Measurements from ENCODE around the gene SIK3.

The SIK3 gene

GRCh38 chr11:117000014-117000737 lies 98.1 kb downstream of the SIK3 start:
- no peak for DNase-seq

GRCh38 chr11:116997071-116997470 lies 101.2 kb downstream of the SIK3 start:
- no peak for DNase-seq

- DNase-seq = no peak
Observed at GRCh38 chr11:116994195-116994594, 104.0 kb downstream of the SIK3 start.

- DNase-seq = no peak
Observed at GRCh38 chr11:116993599-116993998, 104.6 kb downstream of the SIK3 start.

- no peak for DNase-seq
Observed at GRCh38 chr11:116991491-116991890, 106.7 kb downstream of the SIK3 start.

- no peak for DNase-seq
Observed at GRCh38 chr11:116990811-116991210, 107.4 kb downstream of the SIK3 start.

- no peak for DNase-seq
Observed at GRCh38 chr11:116990061-116990473, 108.2 kb downstream of the SIK3 start.

- no peak for DNase-seq
Observed at GRCh38 chr11:116989184-116989583, 109.0 kb downstream of the SIK3 start.

GRCh38 chr11:116986521-116987105 lies 111.6 kb downstream of the SIK3 start:
- no peak for DNase-seq

- no peak for DNase-seq
Observed at GRCh38 chr11:116984589-116984988, 113.6 kb downstream of the SIK3 start.

GRCh38 chr11:116984186-116984585 lies 114.0 kb downstream of the SIK3 start:
- no peak for DNase-seq

- no peak for DNase-seq
Observed at GRCh38 chr11:116981266-116981885, 116.9 kb downstream of the SIK3 start.

GRCh38 chr11:116980136-116980793 lies 118.0 kb downstream of the SIK3 start:
- no peak for DNase-seq

GRCh38 chr11:116976941-116977570 lies 121.2 kb downstream of the SIK3 start:
- no peak for DNase-seq

GRCh38 chr11:116975661-116976060 lies 122.6 kb downstream of the SIK3 start:
- DNase-seq = no peak

GRCh38 chr11:116973270-116973669 lies 125.0 kb downstream of the SIK3 start:
- no peak for DNase-seq

GRCh38 chr11:116972691-116973090 lies 125.5 kb downstream of the SIK3 start:
- DNase-seq = no peak

- no peak for DNase-seq
Observed at GRCh38 chr11:116970485-116971292, 127.5 kb downstream of the SIK3 start.

- no peak for DNase-seq
Observed at GRCh38 chr11:116969694-116970093, 128.5 kb downstream of the SIK3 start.

- no peak for DNase-seq
Observed at GRCh38 chr11:116964269-116964668, 134.0 kb downstream of the SIK3 start.

GRCh38 chr11:116963813-116964212 lies 134.4 kb downstream of the SIK3 start:
- no peak for DNase-seq

- no peak for DNase-seq
Observed at GRCh38 chr11:116962108-116962507, 136.1 kb downstream of the SIK3 start.

All from NCI-H1930 (cell line).